NCI-H2196 treated with DMSO at 0.1 percent for 48 hours (cell line): ENCODE data around the gene TEX13D.

ENCODE experiments used
- DNase-seq: peaks from one replicate; lab custom pipeline; 2025; ENCODE audit not compliant: unreplicated experiment; lab: John Stamatoyannopoulos, UW

The TEX13D gene

DNA sequence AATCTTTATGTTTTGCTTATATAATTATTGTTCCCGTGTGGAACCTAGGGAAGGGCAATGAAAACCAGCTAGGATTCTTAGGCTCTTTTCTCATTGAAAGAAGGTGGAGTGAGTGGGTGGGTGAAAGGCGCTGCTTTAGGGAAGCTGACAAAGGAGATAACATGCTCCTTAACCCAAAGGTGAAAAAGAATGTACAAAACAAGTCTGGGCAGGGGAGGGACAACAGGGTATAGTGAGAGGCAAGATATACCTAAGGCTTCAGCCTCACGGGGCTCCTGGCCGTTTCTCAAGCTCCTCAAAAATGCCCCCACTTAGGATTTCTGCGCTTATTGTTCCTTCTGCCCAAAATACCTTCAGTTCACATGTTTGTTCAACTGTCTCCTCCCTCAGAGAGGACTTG, 15.7 kb downstream of the TEX13D start:
- no peak for DNase-seq

DNA sequence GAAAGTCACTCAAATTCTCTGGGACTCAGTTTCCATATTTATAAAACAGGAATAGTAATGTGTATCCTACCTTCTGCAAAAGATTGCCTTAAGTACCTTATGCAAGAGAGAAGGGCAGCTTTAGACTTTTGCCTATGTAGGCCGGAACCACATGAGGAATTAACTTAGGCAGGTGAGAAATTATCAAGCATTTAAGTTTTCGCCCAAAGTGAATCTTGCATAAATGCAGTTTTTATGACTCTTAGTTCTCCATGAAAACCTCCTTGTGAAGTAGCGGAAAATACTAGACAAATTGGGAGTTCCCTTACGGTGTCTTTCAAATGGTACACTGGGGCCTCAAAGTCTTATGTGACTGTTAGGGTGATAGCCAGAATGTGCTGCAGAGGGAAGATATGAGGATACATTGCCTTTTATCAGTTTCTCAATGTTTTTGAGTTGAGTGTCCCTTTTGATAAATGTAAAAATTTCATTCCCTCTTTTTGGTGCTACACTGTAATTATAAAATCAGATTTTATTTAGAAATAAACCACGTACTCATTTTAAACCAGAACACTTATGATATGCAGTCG, 16.5 kb downstream of the TEX13D start:
- DNase-seq = no peak

- no peak for DNase-seq
These were observed 22.2 kb downstream of the TEX13D start for GRCh38 chrX:124354648-124355047.

GRCh38 chrX:124358800-124359383, 26.4 kb downstream of the TEX13D start:
- no peak for DNase-seq

DNA sequence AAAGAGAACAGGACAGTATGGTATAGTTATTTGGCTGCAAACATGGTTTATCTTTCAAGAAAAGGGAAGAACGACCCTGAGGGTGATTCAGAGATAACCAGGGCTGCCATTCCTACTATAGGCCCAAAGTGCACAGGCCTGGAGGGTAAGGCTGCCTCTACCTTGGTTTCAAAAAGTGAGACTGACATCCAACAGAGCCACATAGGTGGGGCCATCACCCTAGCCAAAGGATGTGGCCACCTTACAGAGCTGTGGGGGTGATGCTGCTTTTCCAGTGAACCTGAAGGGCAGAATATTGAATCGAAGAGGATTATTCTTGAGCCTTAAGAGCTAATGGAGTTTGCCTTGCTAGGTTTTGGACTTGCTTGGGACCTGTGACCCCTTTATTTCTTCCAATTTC, 29.6 kb downstream of the TEX13D start:
- DNase-seq = no peak

- DNase-seq = no peak
These were observed 30.3 kb downstream of the TEX13D start for GRCh38 chrX:124362761-124363160.

DNA sequence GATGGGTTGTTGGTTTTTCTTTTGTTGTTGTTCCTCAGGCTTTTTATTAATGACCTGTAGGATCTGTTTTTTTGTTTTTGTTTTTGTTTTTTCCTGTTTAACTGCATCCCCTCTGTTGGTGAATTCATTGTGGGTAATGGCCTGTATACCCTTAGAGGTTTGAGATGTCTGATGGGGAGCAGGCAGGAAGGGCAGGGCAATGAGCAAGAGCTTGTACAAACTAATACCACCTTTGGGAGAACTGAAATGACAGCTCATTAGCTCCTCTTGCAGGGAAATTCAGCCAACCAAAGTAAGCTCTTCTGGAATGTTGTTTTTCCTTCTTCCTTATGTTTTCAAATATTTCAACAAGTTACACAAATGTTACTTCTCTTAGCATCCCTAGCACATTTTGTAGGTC, 37.3 kb downstream of the TEX13D start:
- DNase-seq = no peak

GRCh38 chrX:124373348-124373747, 40.9 kb downstream of the TEX13D start:
- DNase-seq = no peak

DNA sequence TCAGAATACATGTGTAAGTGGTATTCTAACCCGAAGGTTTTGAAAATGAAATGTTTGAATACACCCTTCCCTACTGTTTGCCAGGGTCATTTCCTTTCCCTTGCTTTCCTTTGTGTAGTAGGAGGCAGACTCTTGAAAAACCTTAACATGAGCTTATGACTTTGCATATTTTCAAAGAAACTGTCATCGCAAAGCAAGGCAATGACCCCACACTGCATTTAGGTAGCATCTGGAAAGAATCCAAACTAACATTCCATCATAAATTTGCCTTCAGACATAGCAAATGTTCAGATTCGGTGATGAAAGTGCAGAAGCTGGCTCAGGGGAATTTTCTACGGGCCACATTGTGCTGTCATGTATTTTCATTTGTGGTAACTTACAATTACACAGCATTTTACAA, 46.2 kb downstream of the TEX13D start:
- no peak for DNase-seq

- no peak for DNase-seq
These were observed 50.9 kb downstream of the TEX13D start for GRCh38 chrX:124383354-124383753.

DNA sequence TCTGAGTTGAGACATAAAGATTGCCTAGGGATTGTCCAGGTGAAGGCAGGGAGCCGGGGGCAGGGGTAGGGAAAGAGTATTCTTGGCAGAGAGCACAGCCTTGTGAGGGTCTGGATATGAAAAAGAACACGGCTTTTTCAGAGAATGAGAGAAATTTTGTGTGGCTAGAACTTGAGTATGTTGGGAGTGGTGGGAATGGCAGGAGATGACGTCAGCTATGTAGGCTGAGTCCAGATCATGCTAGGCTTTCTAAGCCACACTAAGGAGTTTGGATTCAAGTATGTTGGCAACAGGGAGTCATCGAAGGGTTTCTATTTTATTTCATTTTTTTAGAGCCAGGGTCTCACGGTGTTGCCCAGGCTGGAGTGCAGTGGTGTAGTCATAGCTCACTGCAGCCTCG, 53.9 kb downstream of the TEX13D start:
- no peak for DNase-seq
